Lower leg skin (tissue), 3 donors: ENCODE data around the gene STAT4.

Experiments used
- CTCF ChIP-seq, 3 donors: fragments of 450-650 bp; IDR thresholded peaks; one replicate each; pipeline ENCODE4 v1.5.1; 2016; ENCODE audit warnings: antibody characterized with exemption in 3 of 3, mild to moderate bottlenecking in 3 of 3, moderate library complexity in 2 of 3
- POLR2A ChIP-seq, 2 donors: fragments of 450-650 bp; IDR thresholded peaks; one replicate each; pipeline ENCODE4 v1.6.1; 2016 to 2017; ENCODE audit warnings: antibody characterized with exemption in 2 of 2, mild to moderate bottlenecking in 1 of 2, moderate library complexity in 1 of 2

- TF ChIP-seq CTCF (IDR thresholded peaks at IDR 0.05): no peak
- no peak for TF ChIP-seq POLR2A (IDR thresholded peaks at IDR 0.05)
These were observed 119.5 kb downstream of the STAT4 start for GRCh38 chr2:191031256-191031655.
